GM12878 (cell line): Measurements from ENCODE around the gene CCDC112. TPM values are rescaled to one million over a fixed set of nuclear protein-coding genes. Genes with fewer than 3 reads are reported as not detected.

Source experiments
- ATAC-seq: fragments of 200-7000 bp; cut with Tn5 transposase; 3 replicates; pipeline ENCODE4 v1.9.1; 2020; ENCODE audit warnings: mild to moderate bottlenecking, moderate library complexity
- BruUV-seq: library from RNA; stranded (reverse); fragments of 400-500 nt; replicated peaks from 2 replicates; lab custom pipeline; 2021; lab: Mats Ljungman, UMichigan
- CTCF ChIA-PET: fragments of 300-600 bp; sonication (Branson Sonifier 250); formaldehyde crosslinking; extraction: SDS; loops from one replicate; lab custom pipeline; 2021; ENCODE audit warnings: inconsistent platforms; lab: Yijun Ruan, JAX
- POLR2A ChIA-PET: fragments of 350-600 bp; formaldehyde crosslinking; extraction: SDS; loops from one replicate; lab custom pipeline; 2021; ENCODE audit warnings: inconsistent platforms; lab: Charles Lee
- RAD21 ChIA-PET: fragments of 300-600 bp; sonication (Branson Sonifier 250); formaldehyde crosslinking; loops from one replicate; lab custom pipeline; 2023; ENCODE audit warnings: antibody characterized with exemption; ENCODE audit not compliant: unreplicated experiment; lab: Charles Lee
- SMC1A ChIA-PET: fragments of 300-600 bp; sonication (Branson Sonifier 250); formaldehyde crosslinking; loops from one replicate; lab custom pipeline; 2023; ENCODE audit not compliant: unreplicated experiment, uncharacterized antibody; lab: Charles Lee
- DNase-seq: peaks from one replicate; pipeline ENCODE4 v3.0.0-alpha.2; 2011; ENCODE audit warnings: low read depth, low spot score
- FAIRE-seq: peaks from 3 replicates; lab custom pipeline; 2011; peaks lifted over from hg19 to GRCh38; lab: Jason Lieb, UNC
- H2AFZ ChIP-seq: 2 replicates; pipeline ENCODE4 v1.6.0; 2011; ENCODE audit warnings: low read depth, low read length, control low read depth; ENCODE audit not compliant: control insufficient read depth
- H3K27ac ChIP-seq: 2 replicates; pipeline ENCODE4 v1.5.1; 2011; ENCODE audit warnings: control low read depth; ENCODE audit not compliant: control insufficient read depth, insufficient read depth
- H3K27me3 ChIP-seq, 2 experiments: replicated peaks in 1 of 2; 2 replicates each; pipeline versions ENCODE4 v1.6.0 to v1.6.1; 2011; ENCODE audit warnings: low read length in 1 of 2; ENCODE audit not compliant: control insufficient read depth in 2 of 2, insufficient read depth in 2 of 2
- H3K36me3 ChIP-seq, 2 experiments: 2 replicates each; pipeline ENCODE4 v1.5.1; 2011; ENCODE audit warnings: low read length in 1 of 2; ENCODE audit not compliant: control insufficient read depth in 2 of 2, insufficient read depth in 2 of 2
- H3K4me1 ChIP-seq: 2 replicates; pipeline ENCODE4 v1.6.1; 2011; ENCODE audit warnings: mild to moderate bottlenecking, low read length, moderate library complexity, mixed read lengths; ENCODE audit not compliant: control insufficient read depth, insufficient read depth
- H3K4me2 ChIP-seq: 2 replicates; pipeline ENCODE4 v1.6.0; 2011; ENCODE audit warnings: control low read depth; ENCODE audit not compliant: control insufficient read depth, insufficient read depth
- H3K4me3 ChIP-seq: fragments of 200-600 bp; sonication (generic); 2 replicates; pipeline ENCODE4 v1.5.1; 2016
- H3K79me2 ChIP-seq: 2 replicates; pipeline ENCODE4 v1.6.0; 2011; ENCODE audit warnings: low read length; ENCODE audit not compliant: control insufficient read depth, insufficient read depth
- H3K9ac ChIP-seq: 2 replicates; pipeline ENCODE4 v1.8.0; 2011; ENCODE audit warnings: low read length, control low read depth, mixed read lengths; ENCODE audit not compliant: control insufficient read depth, insufficient read depth
- H3K9me3 ChIP-seq: replicated peaks from 3 replicates; pipeline ENCODE4 v1.5.1; 2011; ENCODE audit warnings: mild to moderate bottlenecking, low read length; ENCODE audit not compliant: control insufficient read depth, insufficient read depth
- H4K20me1 ChIP-seq: 2 replicates; pipeline ENCODE4 v1.6.0; 2011; ENCODE audit not compliant: control insufficient read depth, insufficient read depth
- BACH1 ChIP-seq: fragments of 450-650 bp; IDR thresholded peaks from 2 replicates; pipeline ENCODE4 v1.6.1; 2017; ENCODE audit warnings: mild to moderate bottlenecking, borderline replicate concordance
- DPF2 ChIP-seq: fragments of 450-650 bp; IDR thresholded peaks from 2 replicates; pipeline ENCODE4 v1.6.1; 2017; ENCODE audit warnings: mild to moderate bottlenecking
- EGR1 ChIP-seq, 2 experiments: IDR thresholded peaks; 1 replicate in 1 of 2; 2 replicates in 1 of 2; pipeline ENCODE4 v1.6.1; 2011 to 2012; ENCODE audit warnings: low read depth in 2 of 2, low read length in 2 of 2, borderline replicate concordance in 1 of 2, mild to moderate bottlenecking in 1 of 2, moderate library complexity in 1 of 2
- FOS ChIP-seq: IDR thresholded peaks from 3 replicates; pipeline ENCODE4 v1.6.1; 2011; ENCODE audit warnings: borderline replicate concordance; ENCODE audit not compliant: insufficient read length; ENCODE audit errors: extremely low read depth
- HDGF ChIP-seq: fragments of 450-650 bp; IDR thresholded peaks from 2 replicates; pipeline ENCODE4 v1.6.1; 2016; ENCODE audit warnings: antibody characterized with exemption
- MEF2B ChIP-seq: fragments of 450-650 bp; IDR thresholded peaks from 2 replicates; pipeline ENCODE4 v1.6.1; 2018; ENCODE audit warnings: mild to moderate bottlenecking, moderate library complexity; ENCODE audit not compliant: partially characterized antibody, poor library complexity, severe bottlenecking
- NFYA ChIP-seq: IDR thresholded peaks from 2 replicates; pipeline ENCODE4 v1.6.1; 2011; ENCODE audit warnings: low read depth, mild to moderate bottlenecking, low read length, improper control_type of control experiment, borderline replicate concordance
- NRF1 ChIP-seq: conservative IDR thresholded peaks from 2 replicates; pipeline ENCODE4 v1.6.1; 2011; ENCODE audit warnings: mild to moderate bottlenecking, low read depth, low read length, improper control_type of control experiment
- PAX5 ChIP-seq: IDR thresholded peaks from 2 replicates; pipeline ENCODE4 v1.6.1; 2011; ENCODE audit warnings: low read depth, low read length, borderline replicate concordance
- PML ChIP-seq: IDR thresholded peaks from 2 replicates; pipeline ENCODE4 v1.6.1; 2012; ENCODE audit warnings: low read length, inconsistent platforms
- SRF ChIP-seq, 2 experiments: IDR thresholded peaks; 2 replicates each; pipeline ENCODE4 v1.6.1; 2011; ENCODE audit warnings: low read depth in 2 of 2, low read length in 2 of 2, mild to moderate bottlenecking in 1 of 2, moderate library complexity in 1 of 2
- SUZ12 ChIP-seq: fragments of 200-600 bp; sonication (generic); IDR thresholded peaks from one replicate; pipeline ENCODE4 v1.6.1; 2018; ENCODE audit warnings: antibody characterized with exemption, mild to moderate bottlenecking; ENCODE audit not compliant: unreplicated experiment
- USF1 ChIP-seq: IDR thresholded peaks from 2 replicates; pipeline ENCODE4 v1.6.1; 2011; ENCODE audit warnings: borderline replicate concordance, low read depth, mild to moderate bottlenecking, moderate library complexity, mixed read lengths, low read length; ENCODE audit not compliant: insufficient read depth; ENCODE audit errors: extremely low read length
- YBX1 ChIP-seq: fragments of 450-650 bp; IDR thresholded peaks from 2 replicates; pipeline ENCODE4 v1.6.1; 2016; ENCODE audit warnings: antibody characterized with exemption
- ZNF207 ChIP-seq: fragments of 450-650 bp; IDR thresholded peaks from 2 replicates; pipeline ENCODE4 v1.6.1; 2014; ENCODE audit warnings: antibody characterized with exemption, mild to moderate bottlenecking, borderline replicate concordance
- ZNF24 ChIP-seq: fragments of 450-650 bp; IDR thresholded peaks from 2 replicates; pipeline ENCODE4 v1.6.1; 2017; ENCODE audit warnings: antibody characterized with exemption, mild to moderate bottlenecking
- whole genome bisulfite sequencing: methylation state at CpG from one replicate; pipeline ENCODE4 v1.1.6; 2016; ENCODE audit warnings: low lambda C conversion rate; ENCODE audit not compliant: insufficient replicate concordance, insufficient coverage; ENCODE audit errors: missing lambda C conversion rate; 5-methylcytosine and 5-hydroxymethylcytosine counted together
- in situ Hi-C: fragments of 300-500 bp; cut with MboI; formaldehyde crosslinking; loops from 9 replicates; pipeline ENCODE4 v1.14.3; 2018; ENCODE audit warnings: mixed read lengths
- intact Hi-C: fragments of 100-400 bp; cut with micrococcal nuclease; formaldehyde crosslinking; loops from one replicate; pipeline ENCODE4 v1.14.2; 2022; ENCODE audit not compliant: unreplicated experiment
- polyA plus RNA-seq, 11 experiments: library from polyadenylated mRNA; depleted of rRNA in 4 of 11; unstranded in 6 of 11; stranded (reverse) in 5 of 11; fragments of >200 nt; fragmentation: Nextera tagmentation in 4 of 11; fragmentation: Illumina TruSeq in 1 of 11; extraction: Ambion mirVana in 4 of 11; extraction: Trizol in 1 of 11; gene quantifications; 1 replicate in 1 of 11; 2 replicates in 10 of 11; pipeline versions ENCODE4 v1.2.1 to v1.2.3, GENCODE V29; 2011 to 2016; ENCODE audit warnings: inconsistent platforms in 2 of 11, missing spikeins in 2 of 11, low read depth in 1 of 11
- small RNA-seq: library from RNA; depleted of rRNA; stranded (forward); fragments of <200 nt; gene quantifications from one replicate; pipeline ENCODE3, GENCODE V24; 2014
- total RNA-seq, 4 experiments: library from RNA; depleted of rRNA in 3 of 4; stranded (reverse); fragments of >200 nt in 3 of 4; fragmentation: Illumina TruSeq in 1 of 4; extraction: Trizol in 1 of 4; gene quantifications; 2 replicates each; pipeline versions ENCODE4 v1.2.1 to v1.2.3, GENCODE V29; 2013 to 2021

CCDC112 gene
- total and polyA plus RNA-seq, 10 of the 15 experiments (the other 5 are each of a cell fraction or from before 2014, with no cell fraction given), result 0.12 to 2.0 (median 0.58) TPM

- intact Hi-C loops (no loop called here), in situ Hi-C loops (loop anchor here (25.0 kb wide), 1 partner anchor 765 kb away; no protein-coding TSS in a partner anchor)
- Histone ChIP-seq H3K27ac (no peak overlapping the region), H3K4me1 (no peaks in the 10 kb centered on the region), H3K36me3 (peaks cover 1 to 11% of the 10 kb centered on the region in 2 experiments; a peak in 2 of 4 replicates), H3K4me3 (no peak overlapping the region), H3K9me3 (no peaks in the 10 kb centered on the region), H3K79me2 (no peaks in the 10 kb centered on the region), H3K9ac (no peak overlapping the region), H3K27me3 (no peaks in the 10 kb centered on the region), H2AFZ (no peak overlapping the region), H3K4me2 (no peak overlapping the region), H4K20me1 (peaks cover 2% of the 10 kb centered on the region; the same call in 1 of the 2 replicates)
- no TSS peak for BruUV-seq
- ChIA-PET RAD21 (no interaction called here), POLR2A (no interaction called here), SMC1A (interaction anchor here (0.6 kb wide), 1 partner anchor 16 kb away, joined by 3 read pairs; no protein-coding TSS in a partner anchor), CTCF (no interaction called here)
- DNase-seq (no peak), ATAC-seq (no peak), FAIRE-seq (no peak)
- 94% methylated on average over 1 of the region's 1 CpG for WGBS
- TF ChIP-seq NFYA, result no peak
- no peak for TF ChIP-seq EGR1 (IDR thresholded peaks at IDR 0.05; ENCODE audit: borderline replicate concordance in 1 of 2, low read depth in 2 of 2, low read length in 2 of 2)
- TF ChIP-seq PAX5, result no peak
- TF ChIP-seq YBX1, result no peak
- no peak for TF ChIP-seq ZNF24
- TF ChIP-seq PML, result no peak
- TF ChIP-seq BACH1, result no peak
- TF ChIP-seq MEF2B, result no peak
- TF ChIP-seq USF1, result no peak
- no peak for TF ChIP-seq ZNF207
- no peak for TF ChIP-seq HDGF
- no peak for TF ChIP-seq SUZ12
- no peak for TF ChIP-seq DPF2
- TF ChIP-seq FOS, result no peak
- no peak for TF ChIP-seq SRF (IDR thresholded peaks at IDR 0.05; ENCODE audit: low read depth in 2 of 2, low read length in 2 of 2)
- TF ChIP-seq NRF1, result no peak
These were observed 69.2 kb downstream of the CCDC112 start for GRCh38 chr5:115227281-115227680.

Small RNAs within 50 kb of the gene (small RNA-seq; reads per million reads assigned to genes)
- not detected for gene HMGN1P15

Other genes starting within 250 kb of the CCDC112 start
- gene TRIM36, start 126.7 kb downstream of the CCDC112 start, total RNA-seq (2014; rRNA removed), result not detected in 2 replicates
- gene TRIM36, start 126.7 kb downstream of the CCDC112 start, total RNA-seq (2014; rRNA removed; fragmentation: Illumina TruSeq; extraction: Trizol), result 0.09 TPM in 1 of 2 replicates, not detected in the other
- gene TRIM36, start 126.7 kb downstream of the CCDC112 start, total RNA-seq (2021), result not detected in 2 replicates
- gene TRIM36, start 126.7 kb downstream of the CCDC112 start, polyA plus RNA-seq (2011; rRNA removed), result 0.01 and 0.17 TPM in 2 replicates
- 0.06 TPM in 1 of 2 replicates, not detected in the other for gene TRIM36, start 126.7 kb downstream of the CCDC112 start, polyA plus RNA-seq (2014; fragmentation: Illumina TruSeq; extraction: Trizol)
- not detected for gene TRIM36, start 126.7 kb downstream of the CCDC112 start, polyA plus RNA-seq (2014; fragmentation: Nextera tagmentation; extraction: Ambion mirVana)
- gene TRIM36, start 126.7 kb downstream of the CCDC112 start, polyA plus RNA-seq (2014; rRNA removed), result 0.11 TPM in 1 of 2 replicates, not detected in the other
- gene TRIM36, start 126.7 kb downstream of the CCDC112 start, polyA plus RNA-seq (2016; fragmentation: Nextera tagmentation; extraction: Ambion mirVana), result under 1 TPM in 1 of 2 experiments, not detected in 1; 0.09 TPM
- 13.4 and 13.8 TPM in 2 replicates for gene PGGT1B, start 33.8 kb downstream of the CCDC112 start, total RNA-seq (2014; rRNA removed)
- gene PGGT1B, start 33.8 kb downstream of the CCDC112 start, total RNA-seq (2014; rRNA removed; fragmentation: Illumina TruSeq; extraction: Trizol), result 17.2 and 21.2 TPM in 2 replicates
- 37.0 and 38.4 TPM in 2 replicates for gene PGGT1B, start 33.8 kb downstream of the CCDC112 start, total RNA-seq (2021)
- 5.0 and 6.7 TPM in 2 replicates for gene PGGT1B, start 33.8 kb downstream of the CCDC112 start, polyA plus RNA-seq (2011; rRNA removed)
- 11.6 and 13.8 TPM in 2 replicates for gene PGGT1B, start 33.8 kb downstream of the CCDC112 start, polyA plus RNA-seq (2014; fragmentation: Illumina TruSeq; extraction: Trizol)
- 10 to 100 TPM; 13.1 to 13.9 TPM for gene PGGT1B, start 33.8 kb downstream of the CCDC112 start, polyA plus RNA-seq (2014; fragmentation: Nextera tagmentation; extraction: Ambion mirVana)
- 5.5 and 8.4 TPM in 2 replicates for gene PGGT1B, start 33.8 kb downstream of the CCDC112 start, polyA plus RNA-seq (2014; rRNA removed)
- 10 to 100 TPM; 15.1 to 20.2 TPM for gene PGGT1B, start 33.8 kb downstream of the CCDC112 start, polyA plus RNA-seq (2016; fragmentation: Nextera tagmentation; extraction: Ambion mirVana)
- gene FEM1C, start 248.1 kb upstream of the CCDC112 start, total RNA-seq (2014; rRNA removed), result 9.8 and 11.6 TPM in 2 replicates
- 8.2 and 8.5 TPM in 2 replicates for gene FEM1C, start 248.1 kb upstream of the CCDC112 start, total RNA-seq (2014; rRNA removed; fragmentation: Illumina TruSeq; extraction: Trizol)
- gene FEM1C, start 248.1 kb upstream of the CCDC112 start, total RNA-seq (2021), result 10.3 and 10.9 TPM in 2 replicates
- 15.6 and 20.1 TPM in 2 replicates for gene FEM1C, start 248.1 kb upstream of the CCDC112 start, polyA plus RNA-seq (2011; rRNA removed)
- 8.9 and 10.7 TPM in 2 replicates for gene FEM1C, start 248.1 kb upstream of the CCDC112 start, polyA plus RNA-seq (2014; fragmentation: Illumina TruSeq; extraction: Trizol)
- gene FEM1C, start 248.1 kb upstream of the CCDC112 start, polyA plus RNA-seq (2014; fragmentation: Nextera tagmentation; extraction: Ambion mirVana), result 1 to 10 TPM; 1.9 to 7.1 TPM
- gene FEM1C, start 248.1 kb upstream of the CCDC112 start, polyA plus RNA-seq (2014; rRNA removed), result 4.7 and 5.7 TPM in 2 replicates
- gene FEM1C, start 248.1 kb upstream of the CCDC112 start, polyA plus RNA-seq (2016; fragmentation: Nextera tagmentation; extraction: Ambion mirVana), result 1 to 10 TPM; 7.2 to 7.4 TPM